ENCODE measurements around the gene DSE.

DNA sequence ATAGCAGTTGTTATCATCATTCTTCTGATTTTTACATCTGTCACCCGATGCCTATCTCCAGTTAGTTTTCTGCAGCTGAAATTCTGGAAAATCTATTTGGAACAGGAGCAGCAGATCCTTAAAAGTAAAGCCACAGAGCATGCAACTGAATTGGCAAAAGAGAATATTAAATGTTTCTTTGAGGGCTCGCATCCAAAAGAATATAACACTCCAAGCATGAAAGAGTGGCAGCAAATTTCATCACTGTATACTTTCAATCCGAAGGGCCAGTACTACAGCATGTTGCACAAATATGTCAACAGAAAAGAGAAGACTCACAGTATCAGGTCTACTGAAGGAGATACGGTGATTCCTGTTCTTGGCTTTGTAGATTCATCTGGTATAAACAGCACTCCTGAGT is 92.6 kb downstream of the DSE start:
- TF ChIP-seq, protein P1, sequence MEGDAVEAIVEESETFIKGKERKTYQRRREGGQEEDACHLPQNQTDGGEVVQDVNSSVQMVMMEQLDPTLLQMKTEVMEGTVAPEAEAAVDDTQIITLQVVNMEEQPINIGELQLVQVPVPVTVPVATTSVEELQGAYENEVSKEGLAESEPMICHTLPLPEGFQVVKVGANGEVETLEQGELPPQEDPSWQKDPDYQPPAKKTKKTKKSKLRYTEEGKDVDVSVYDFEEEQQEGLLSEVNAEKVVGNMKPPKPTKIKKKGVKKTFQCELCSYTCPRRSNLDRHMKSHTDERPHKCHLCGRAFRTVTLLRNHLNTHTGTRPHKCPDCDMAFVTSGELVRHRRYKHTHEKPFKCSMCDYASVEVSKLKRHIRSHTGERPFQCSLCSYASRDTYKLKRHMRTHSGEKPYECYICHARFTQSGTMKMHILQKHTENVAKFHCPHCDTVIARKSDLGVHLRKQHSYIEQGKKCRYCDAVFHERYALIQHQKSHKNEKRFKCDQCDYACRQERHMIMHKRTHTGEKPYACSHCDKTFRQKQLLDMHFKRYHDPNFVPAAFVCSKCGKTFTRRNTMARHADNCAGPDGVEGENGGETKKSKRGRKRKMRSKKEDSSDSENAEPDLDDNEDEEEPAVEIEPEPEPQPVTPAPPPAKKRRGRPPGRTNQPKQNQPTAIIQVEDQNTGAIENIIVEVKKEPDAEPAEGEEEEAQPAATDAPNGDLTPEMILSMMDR (conservative IDR thresholded peaks at IDR 0.05) = no peak
- TF ChIP-seq ZFX (IDR thresholded peaks at IDR 0.05) = no peak

Data from C4-2B (cell line).